A549 (cell line): ENCODE results near the gene NLGN2. TPM values are rescaled to one million over a fixed set of nuclear protein-coding genes. Genes with fewer than 3 reads are reported as not detected.

Experiments
- ATAC-seq, 2 experiments: fragments of 200-7000 bp in 1 of 2; fragments of >200 bp in 1 of 2; cut with Nextera tagmentation in 1 of 2; cut with Tn5 transposase in 1 of 2; 3 replicates each; pipeline versions ENCODE4 v1.8.0 to v1.9.1; 2018 to 2020; ENCODE audit warnings: mild to moderate bottlenecking in 1 of 2, moderate library complexity in 1 of 2
- CTCF ChIA-PET: fragments of 300-600 bp; sonication (Branson Sonifier 250); formaldehyde crosslinking; extraction: SDS; loops from one replicate; lab custom pipeline; 2021; ENCODE audit warnings: antibody characterized with exemption, inconsistent platforms; lab: Yijun Ruan, JAX
- POLR2A ChIA-PET: fragments of 350-600 bp; formaldehyde crosslinking; extraction: SDS; loops from one replicate; lab custom pipeline; 2021; ENCODE audit warnings: antibody characterized with exemption, inconsistent platforms; lab: Yijun Ruan, JAX
- DNase-seq, 2 experiments: peaks; one replicate each; pipeline versions ENCODE4 v3.0.0 to v3.0.0-alpha.2; 2011 to 2016; ENCODE audit warnings: low read depth in 1 of 2, low spot score in 1 of 2
- FAIRE-seq: peaks from 2 replicates; lab custom pipeline; 2011; peaks lifted over from hg19 to GRCh38; lab: Jason Lieb, UNC
- H3K27ac ChIP-seq, 2 experiments: fragments of >200 bp; sonication (Bioruptor Twin); formaldehyde crosslinking; 3 replicates each; pipeline ENCODE4 v1.5.1; 2016 to 2017
- H3K4me1 ChIP-seq: fragments of >200 bp; sonication (Bioruptor Twin); formaldehyde crosslinking; 3 replicates; pipeline ENCODE4 v1.6.1; 2016
- H3K4me2 ChIP-seq: fragments of >200 bp; sonication (Bioruptor Twin); formaldehyde crosslinking; 3 replicates; pipeline ENCODE4 v1.6.1; 2016
- H3K4me3 ChIP-seq: fragments of >200 bp; sonication (Bioruptor Twin); formaldehyde crosslinking; 3 replicates; pipeline ENCODE4 v1.5.1; 2016
- H3K9me3 ChIP-seq: fragments of >200 bp; sonication (Bioruptor Twin); formaldehyde crosslinking; 3 replicates; pipeline ENCODE4 v1.6.1; 2016
- CBX2 ChIP-seq: fragments of 200-600 bp; sonication (generic); IDR thresholded peaks from 2 replicates; pipeline ENCODE4 v1.6.1; 2016; ENCODE audit warnings: low read depth, mild to moderate bottlenecking, borderline replicate concordance
- CBX8 ChIP-seq: fragments of 200-600 bp; sonication (generic); IDR thresholded peaks from 2 replicates; pipeline ENCODE4 v1.6.1; 2016
- CEBPB ChIP-seq, 2 experiments: fragments of >200 bp in 1 of 2; sonication (Bioruptor Twin) in 1 of 2; formaldehyde crosslinking in 1 of 2; IDR thresholded peaks; 2 replicates each; pipeline ENCODE4 v1.6.1; 2012 to 2016
- CHD4 ChIP-seq: fragments of 200-600 bp; sonication (generic); IDR thresholded peaks from 2 replicates; pipeline ENCODE4 v1.6.1; 2016; ENCODE audit warnings: antibody characterized with exemption, mild to moderate bottlenecking, borderline replicate concordance
- CTCF ChIP-seq: fragments of >200 bp; sonication (Bioruptor Twin); formaldehyde crosslinking; IDR thresholded peaks from 3 replicates; pipeline ENCODE4 v1.5.1; 2016
- EP300 ChIP-seq, 2 experiments: fragments of >200 bp; sonication (Bioruptor Twin); formaldehyde crosslinking; IDR thresholded peaks; 2 replicates in 1 of 2; 3 replicates in 1 of 2; pipeline ENCODE4 v1.6.1; 2016 to 2017
- ESRRA ChIP-seq: fragments of 150-350 bp; IDR thresholded peaks from 2 replicates; pipeline ENCODE4 v1.6.1; 2014; ENCODE audit warnings: mild to moderate bottlenecking, low read length, borderline replicate concordance
- GATA3 ChIP-seq: IDR thresholded peaks from 2 replicates; pipeline ENCODE4 v1.6.1; 2012; ENCODE audit warnings: borderline replicate concordance
- HDAC2 ChIP-seq: fragments of 200-600 bp; sonication (generic); IDR thresholded peaks from 2 replicates; pipeline ENCODE4 v1.6.1; 2016
- HES2 ChIP-seq: fragments of >200 bp; sonication (Bioruptor Twin); formaldehyde crosslinking; IDR thresholded peaks from 2 replicates; pipeline ENCODE4 v1.6.1; 2016
- HMGXB4 ChIP-seq: fragments of 250-450 bp; sonication (Bioruptor Pico); IDR thresholded peaks from 2 replicates; pipeline ENCODE4 v1.5.0; 2021; ENCODE audit warnings: mild to moderate bottlenecking, moderate library complexity, borderline replicate concordance
- HOXB13 ChIP-seq: fragments of 250-450 bp; sonication (Bioruptor Pico); IDR thresholded peaks from 2 replicates; pipeline ENCODE4 v1.5.0; 2020; ENCODE audit warnings: low read depth, mild to moderate bottlenecking, moderate library complexity
- KDM1A ChIP-seq: fragments of 200-600 bp; sonication (generic); IDR thresholded peaks from 2 replicates; pipeline ENCODE4 v1.6.1; 2016; ENCODE audit warnings: low read depth, mild to moderate bottlenecking
- MAFK ChIP-seq: fragments of 450-650 bp; IDR thresholded peaks from 2 replicates; pipeline ENCODE4 v1.6.1; 2014; ENCODE audit not compliant: partially characterized antibody
- MYC ChIP-seq: IDR thresholded peaks from 2 replicates; pipeline ENCODE4 v1.6.1; 2012; ENCODE audit warnings: mild to moderate bottlenecking, inconsistent platforms, low read length, improper control_type of control experiment, borderline replicate concordance
- NR3C1 ChIP-seq: fragments of >200 bp; sonication (Bioruptor Twin); formaldehyde crosslinking; IDR thresholded peaks from 3 replicates; pipeline ENCODE4 v1.6.1; 2017
- PBX3 ChIP-seq: IDR thresholded peaks from 2 replicates; pipeline ENCODE4 v1.6.1; 2012
- POLR2AphosphoS2 ChIP-seq: conservative IDR thresholded peaks from 2 replicates; pipeline ENCODE4 v1.6.1; 2012; ENCODE audit warnings: low read length, improper control_type of control experiment, inconsistent platforms
- RARB ChIP-seq: fragments of 250-450 bp; sonication (Bioruptor Pico); IDR thresholded peaks from 2 replicates; pipeline ENCODE4 v1.8.0; 2021; ENCODE audit warnings: mild to moderate bottlenecking, moderate library complexity
- RNF2 ChIP-seq: fragments of 200-600 bp; sonication (generic); IDR thresholded peaks from 2 replicates; pipeline ENCODE4 v1.6.1; 2016; ENCODE audit warnings: low read depth, mild to moderate bottlenecking, antibody characterized with exemption, moderate library complexity, borderline replicate concordance
- SMC3 ChIP-seq: fragments of >200 bp; sonication (Bioruptor Twin); formaldehyde crosslinking; IDR thresholded peaks from 3 replicates; pipeline ENCODE4 v1.6.1; 2018; ENCODE audit warnings: inconsistent platforms
- SREBF2 ChIP-seq: fragments of 450-650 bp; IDR thresholded peaks from 2 replicates; pipeline ENCODE4 v1.6.1; 2014; ENCODE audit warnings: mild to moderate bottlenecking, moderate library complexity
- TFCP2L1 ChIP-seq: fragments of 250-450 bp; sonication (Bioruptor Pico); IDR thresholded peaks from 2 replicates; pipeline ENCODE4 v1.5.0; 2021; ENCODE audit warnings: mild to moderate bottlenecking
- USF2 ChIP-seq: fragments of 450-650 bp; IDR thresholded peaks from 2 replicates; pipeline ENCODE4 v1.6.1; 2014; ENCODE audit warnings: antibody characterized with exemption
- ZFP36 ChIP-seq: fragments of 450-650 bp; IDR thresholded peaks from 2 replicates; pipeline ENCODE4 v1.6.1; 2014; ENCODE audit warnings: borderline replicate concordance; ENCODE audit not compliant: partially characterized antibody
- WGBS: methylation state at CpG from one replicate; pipeline ENCODE4 v1.1.6; 2017; ENCODE audit errors: missing lambda C conversion rate; 5-methylcytosine and 5-hydroxymethylcytosine counted together
- polyA plus RNA-seq, 4 experiments: library from polyadenylated mRNA; depleted of rRNA in 3 of 4; stranded (reverse); fragments of >200 nt; fragmentation: RNase III in 1 of 4; extraction: RNeasy Plus Mini Kit Qiagen cat#74134 plus additional on column Dnase treatment in 1 of 4; gene quantifications; 2 replicates in 3 of 4; 3 replicates in 1 of 4; pipeline ENCODE4 v1.2.3, GENCODE V29; 2011 to 2017

The NLGN2 gene
- polyA plus RNA-seq, 2 of the 4 experiments (the other 2 are of a cell fraction): 4.1 to 27.5 TPM

GRCh38 chr17:7370853-7371252 is 36.8 kb upstream of the NLGN2 start:
- Histone ChIP-seq H3K9me3 (no peaks in the 10 kb centered on the region), H3K4me1 (no peaks in the 10 kb centered on the region), H3K27ac (no peak overlapping the region), H3K4me3 (no peak overlapping the region), H3K4me2 (no peak overlapping the region)
- no peak for ATAC-seq
- ChIA-PET POLR2A (interaction anchor here (0.6 kb wide), 2 partner anchors 21 to 39 kb away, joined by 3 read pairs; no protein-coding TSS in a partner anchor), CTCF (interaction anchor here (1.0 to 12.6 kb wide), 7 partner anchors 9 to 317 kb away, joined by 3 to 154 read pairs (median 5); partner anchors contain the start of genes KCTD11, TMEM95 and TP53)
- no peak for DNase-seq
- no peak for FAIRE-seq
- no peak for TF ChIP-seq ZFP36
- TF ChIP-seq CTCF: no peak
- TF ChIP-seq SMC3: no peak
- TF ChIP-seq HDAC2: no peak
- no peak for TF ChIP-seq CBX2
- no peak for TF ChIP-seq NR3C1
- no peak for TF ChIP-seq RNF2
- no peak for TF ChIP-seq KDM1A
- no peak for TF ChIP-seq CBX8
- no peak for TF ChIP-seq ESRRA
- no peak for TF ChIP-seq HOXB13 (CRISPR knock-in tag)
- no peak for TF ChIP-seq USF2
- TF ChIP-seq MYC: no peak
- no peak for TF ChIP-seq EP300 (IDR thresholded peaks at IDR 0.05)
- TF ChIP-seq HES2: no peak
- TF ChIP-seq SREBF2: no peak
- whole genome bisulfite sequencing: 66% methylated on average over 4 of the region's 4 CpGs

- Histone ChIP-seq H3K27ac (no peak overlapping the region), H3K4me2 (no peak overlapping the region), H3K9me3 (peaks cover 9% of the 10 kb centered on the region; the same call in 2 of the 3 replicates), H3K4me3 (no peak overlapping the region), H3K4me1 (no peaks in the 10 kb centered on the region)
- ATAC-seq (peak in 1 of 2 experiments; percentile 50; a peak in 2 of 6 replicates), FAIRE-seq (no peak), DNase-seq (no peak)
- no peak for TF ChIP-seq EP300 (IDR thresholded peaks at IDR 0.05)
- no peak for TF ChIP-seq USF2
- TF ChIP-seq RNF2: no peak
- no peak for TF ChIP-seq CBX2
- TF ChIP-seq MYC: no peak
- no peak for TF ChIP-seq CHD4
- no peak for TF ChIP-seq TFCP2L1 (CRISPR knock-in tag)
- TF ChIP-seq GATA3: no peak
- TF ChIP-seq HMGXB4 (CRISPR knock-in tag): no peak
- TF ChIP-seq MAFK: no peak
- TF ChIP-seq HOXB13 (CRISPR knock-in tag): no peak
- TF ChIP-seq PBX3: no peak
- no peak for TF ChIP-seq CEBPB (IDR thresholded peaks at IDR 0.05)
- TF ChIP-seq POLR2AphosphoS2: no peak
- no peak for TF ChIP-seq RARB (CRISPR knock-in tag)
- WGBS: 73% methylated on average over 2 of the region's 2 CpGs
- ChIA-PET CTCF (interaction anchor here (1.5 to 12.6 kb wide), 5 partner anchors 9 to 186 kb away, joined by 3 to 154 read pairs (median 5); partner anchors contain the start of genes KCTD11 and TMEM95), POLR2A (no interaction called here)
These were observed 33.3 kb upstream of the NLGN2 start for GRCh38 chr17:7374353-7374752.
